ENCODE results near the gene CSRNP3. TPM values are rescaled to one million over a fixed set of nuclear protein-coding genes. Genes with fewer than 3 reads are reported as not detected.

Gene CSRNP3
- total RNA-seq, 1 donor from 2014 or later = 2.3 TPM

GRCh38 chr2:165528691-165529090 lies 59.2 kb downstream of the CSRNP3 start:
- no peak for TF ChIP-seq CTCF (IDR thresholded peaks at IDR 0.05)
- H3K27ac ChIP-seq = no peak overlapping the region
- intact Hi-C loops (cut with DNase I) = no loop called here
- H3K36me3 ChIP-seq = no peaks in the 10 kb centered on the region
- H3K9me3 ChIP-seq = no peaks in the 10 kb centered on the region
- no peak for ATAC-seq
- H3K4me1 ChIP-seq = no peaks in the 10 kb centered on the region
- no peaks in the 10 kb centered on the region for H3K27me3 ChIP-seq (ENCODE audit: low read depth)
- H3K4me3 ChIP-seq = no peak overlapping the region
- DNase-seq = no peak

- no peak for DNase-seq
- Histone ChIP-seq H3K27ac (no peak overlapping the region), H3K4me3 (no peak overlapping the region), H3K4me1 (no peaks in the 10 kb centered on the region), H3K9me3 (no peaks in the 10 kb centered on the region), H3K36me3 (no peaks in the 10 kb centered on the region), H3K27me3 (ENCODE audit: low read depth) (no peaks in the 10 kb centered on the region)
- no peak for ATAC-seq
- intact Hi-C loops (cut with DNase I) = no loop called here
- no peak for TF ChIP-seq CTCF (IDR thresholded peaks at IDR 0.05)
These were observed 59.6 kb downstream of the CSRNP3 start for GRCh38 chr2:165529130-165529529.

DNA sequence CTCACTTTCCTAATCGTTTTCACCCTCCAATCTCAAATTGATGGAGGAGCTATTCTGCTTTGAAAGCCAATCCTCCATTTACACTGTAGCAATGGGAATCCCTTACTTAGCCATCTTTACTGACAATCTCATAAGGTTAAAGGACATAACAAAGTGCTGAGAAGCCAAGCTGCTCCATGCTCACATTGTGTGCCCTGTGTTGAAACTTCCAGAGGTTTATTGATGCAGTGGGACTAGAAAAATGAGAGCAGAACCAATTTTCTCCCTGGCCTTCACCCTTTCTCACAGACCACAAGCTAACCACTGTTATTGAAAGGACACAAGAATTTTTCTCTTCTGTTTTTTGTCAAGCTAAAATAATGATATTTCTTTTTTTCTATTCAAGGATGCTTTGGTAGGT lies 63.8 kb downstream of the CSRNP3 start:
- intact Hi-C loops (cut with DNase I) = no loop called here
- Histone ChIP-seq H3K27ac (no peak overlapping the region), H3K27me3 (ENCODE audit: low read depth) (no peaks in the 10 kb centered on the region), H3K9me3 (no peaks in the 10 kb centered on the region), H3K36me3 (no peaks in the 10 kb centered on the region), H3K4me3 (no peak overlapping the region), H3K4me1 (no peaks in the 10 kb centered on the region)
- ATAC-seq = no peak
- TF ChIP-seq CTCF (IDR thresholded peaks at IDR 0.05) = no peak
- DNase-seq = no peak

DNA sequence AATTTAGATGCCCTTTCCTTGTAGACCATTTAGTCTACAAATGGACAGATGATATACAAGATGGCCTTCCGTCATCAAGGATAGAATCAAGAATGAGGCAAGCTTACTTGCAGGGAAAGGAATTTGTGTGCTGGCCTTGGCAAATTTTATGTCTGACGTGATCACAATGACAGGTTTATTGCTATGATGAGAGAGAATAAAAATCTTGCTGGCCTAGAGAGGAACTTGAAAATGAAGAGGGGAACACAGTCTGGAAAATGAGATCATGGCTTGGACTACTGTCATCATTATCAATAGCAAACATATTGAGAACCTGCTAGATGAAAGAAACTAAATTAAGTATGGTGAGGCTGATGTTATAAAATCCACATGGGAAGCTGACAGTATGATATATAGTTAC lies 66.0 kb downstream of the CSRNP3 start:
- DNase-seq (no peak), ATAC-seq (no peak)
- no peak overlapping the region for H3K4me3 ChIP-seq
- no peaks in the 10 kb centered on the region for H3K36me3 ChIP-seq
- intact Hi-C loops (cut with DNase I) = no loop called here
- no peaks in the 10 kb centered on the region for H3K27me3 ChIP-seq (ENCODE audit: low read depth)
- H3K27ac ChIP-seq = no peak overlapping the region
- no peak for TF ChIP-seq CTCF (IDR thresholded peaks at IDR 0.05)
- no peaks in the 10 kb centered on the region for H3K9me3 ChIP-seq
- H3K4me1 ChIP-seq = no peaks in the 10 kb centered on the region

GRCh38 chr2:165536851-165537499 lies 67.5 kb downstream of the CSRNP3 start:
- no peak overlapping the region for H3K27ac ChIP-seq
- intact Hi-C loops (cut with DNase I) = no loop called here
- ATAC-seq (no peak), DNase-seq (no peak)
- H3K4me3 ChIP-seq = no peak overlapping the region
- no peaks in the 10 kb centered on the region for H3K27me3 ChIP-seq (ENCODE audit: low read depth)
- no peaks in the 10 kb centered on the region for H3K9me3 ChIP-seq
- TF ChIP-seq CTCF (IDR thresholded peaks at IDR 0.05) = no peak
- H3K36me3 ChIP-seq = no peaks in the 10 kb centered on the region
- H3K4me1 ChIP-seq = no peaks in the 10 kb centered on the region

All from lower lobe of right lung (tissue), 2 donors.